Regular cardiac myocyte (primary cell): ENCODE data around the gene ZSCAN1. TPM values are rescaled to one million over a fixed set of nuclear protein-coding genes. Genes with fewer than 3 reads are reported as not detected.

Source experiments
- total RNA-seq: library from RNA; depleted of rRNA; stranded (reverse); fragments of >200 nt; gene quantifications from 2 replicates; pipeline ENCODE4 v1.2.3, GENCODE V29; 2014

ZSCAN1 gene
- not detected in 2 replicates for total RNA-seq

GRCh38 chr19:58033741-58034476 is at the start of gene ZSCAN1:
TSS of gene ZSCAN1 (plus strand) at chr19:58034025. CDS start at chr19:58037837, 3,812 bp downstream.

GRCh38 chr19:58002384-58003173 is 31.2 kb upstream of the ZSCAN1 start, which contains the start of gene ZNF606:
TSS of gene ZNF606 (minus strand) at chr19:58002820. CDS start at chr19:58001319, 1,501 bp downstream.

GRCh38 chr19:58059003-58059670 is 25.3 kb downstream of the ZSCAN1 start, which contains the start of gene ZNF135:
TSS of gene ZNF135 (plus strand) at chr19:58059282. CDS start at chr19:58060003, 721 bp downstream.

GRCh38 chr19:58097781-58098681 is 64.2 kb downstream of the ZSCAN1 start, which contains the start of gene ZSCAN18:
TSS of gene ZSCAN18 (minus strand) at chr19:58098231. CDS start at chr19:58090267, 7,964 bp downstream.

Other genes starting within 250 kb of the ZSCAN1 start
- 4.2 and 4.4 TPM in 2 replicates for gene ZNF552, start 219.1 kb upstream of the ZSCAN1 start, total RNA-seq
- 18.6 and 44.9 TPM in 2 replicates for gene ZNF587B, start 203.7 kb upstream of the ZSCAN1 start, total RNA-seq
- 24.9 and 35.0 TPM in 2 replicates for gene ZNF587, start 184.2 kb upstream of the ZSCAN1 start, total RNA-seq
- 5.9 and 10.2 TPM in 2 replicates for gene ZNF814, start 145.0 kb upstream of the ZSCAN1 start, total RNA-seq
- gene ZNF417, start 117.4 kb upstream of the ZSCAN1 start, total RNA-seq, result 19.6 and 24.5 TPM in 2 replicates
- gene ZNF418, start 98.6 kb upstream of the ZSCAN1 start, total RNA-seq, result 5.6 and 12.1 TPM in 2 replicates
- 3.7 and 4.4 TPM in 2 replicates for gene ZNF256, start 86.3 kb upstream of the ZSCAN1 start, total RNA-seq
- not detected in 2 replicates for gene C19orf18, start 59.5 kb upstream of the ZSCAN1 start, total RNA-seq
- gene ZNF606, start 31.2 kb upstream of the ZSCAN1 start, total RNA-seq, result 9.2 and 22.6 TPM in 2 replicates
- 3.8 and 6.8 TPM in 2 replicates for gene ZNF135, start 25.3 kb downstream of the ZSCAN1 start, total RNA-seq
- gene ZSCAN18, start 64.2 kb downstream of the ZSCAN1 start, total RNA-seq, result 30.1 and 76.4 TPM in 2 replicates
- gene ZNF329, start 116.8 kb downstream of the ZSCAN1 start, total RNA-seq, result 14.6 and 17.8 TPM in 2 replicates
- 29.3 and 31.6 TPM in 2 replicates for gene ZNF274, start 149.0 kb downstream of the ZSCAN1 start, total RNA-seq
- 42.0 and 44.5 TPM in 2 replicates for gene ZNF544, start 194.9 kb downstream of the ZSCAN1 start, total RNA-seq
- 4.0 and 4.5 TPM in 2 replicates for gene ZNF8, start 244.9 kb downstream of the ZSCAN1 start, total RNA-seq